Suppressor macrophage treated with lipopolysaccharide for 1 hour (primary cell): ENCODE measurements around the gene FGD4.
A peak's percentile ranks its signal among the peaks of the same experiment; 100 is the strongest.

ENCODE experiments used
- DNase-seq, 3 donors: peaks; one replicate each; pipeline ENCODE4 v3.0.0-alpha.2; 2020 to 2022

Gene FGD4

DNA sequence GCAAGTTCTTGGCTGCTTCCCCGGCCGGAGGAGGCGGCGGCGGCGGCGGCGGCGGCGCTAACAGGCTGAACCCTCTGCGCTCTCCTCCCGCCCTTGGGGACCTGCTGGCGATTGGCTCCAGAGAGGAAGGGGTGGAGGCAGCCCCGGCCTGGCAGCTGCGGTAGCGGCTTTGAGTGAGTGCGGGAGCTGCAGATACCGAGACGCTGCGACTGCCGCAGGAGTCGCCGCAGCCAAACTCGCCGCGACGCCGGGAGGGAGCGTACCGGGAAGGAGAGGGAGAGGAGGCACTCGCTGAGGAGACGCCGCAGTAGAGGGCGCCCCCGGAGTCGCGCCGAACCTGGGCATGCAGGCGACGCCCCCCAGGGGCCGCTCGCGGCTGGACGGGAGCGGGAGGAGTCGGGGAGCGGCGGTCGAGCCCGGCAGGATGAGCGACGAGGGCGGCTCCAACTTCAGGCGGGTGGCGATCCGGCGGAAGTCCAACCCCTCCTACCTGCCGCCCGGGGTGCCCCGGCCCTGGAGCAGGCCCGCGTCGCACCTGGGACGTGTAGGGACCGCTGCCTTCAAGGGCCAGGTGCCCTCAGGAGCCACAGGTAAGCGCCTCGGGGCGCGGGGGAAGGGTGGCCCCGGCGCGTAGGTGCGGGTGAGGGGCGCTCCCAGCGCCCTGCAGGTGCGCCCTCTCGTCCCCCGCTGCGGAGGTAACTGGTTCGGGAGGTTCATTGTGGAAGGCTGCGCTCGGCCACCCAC, at the start of gene FGD4:
TSS of gene FGD4 (plus strand) at position 189 of the 744 bp plus-strand sequence.
- peak; percentile 89 to 94 (median 90) for DNase-seq

DNA sequence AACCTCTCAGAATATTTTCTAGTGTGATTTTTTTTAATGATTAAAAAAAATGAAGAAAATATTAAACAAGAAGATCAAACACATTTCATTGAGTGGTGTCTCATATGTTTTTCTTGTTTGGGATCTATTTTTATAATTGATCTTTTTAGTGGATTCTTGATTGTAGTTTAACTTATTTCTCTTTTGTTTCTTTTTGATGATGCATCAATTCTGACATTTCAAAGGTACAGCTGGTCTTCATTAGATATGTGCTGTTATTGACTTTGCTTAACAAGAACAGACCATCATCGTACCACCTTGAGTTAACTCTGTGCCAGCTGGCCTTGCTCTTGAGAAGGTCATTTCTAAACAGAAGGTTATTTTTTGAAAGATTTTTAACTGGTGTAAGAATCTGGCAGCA, 45.8 kb upstream of the FGD4 start:
- no peak for DNase-seq

DNA sequence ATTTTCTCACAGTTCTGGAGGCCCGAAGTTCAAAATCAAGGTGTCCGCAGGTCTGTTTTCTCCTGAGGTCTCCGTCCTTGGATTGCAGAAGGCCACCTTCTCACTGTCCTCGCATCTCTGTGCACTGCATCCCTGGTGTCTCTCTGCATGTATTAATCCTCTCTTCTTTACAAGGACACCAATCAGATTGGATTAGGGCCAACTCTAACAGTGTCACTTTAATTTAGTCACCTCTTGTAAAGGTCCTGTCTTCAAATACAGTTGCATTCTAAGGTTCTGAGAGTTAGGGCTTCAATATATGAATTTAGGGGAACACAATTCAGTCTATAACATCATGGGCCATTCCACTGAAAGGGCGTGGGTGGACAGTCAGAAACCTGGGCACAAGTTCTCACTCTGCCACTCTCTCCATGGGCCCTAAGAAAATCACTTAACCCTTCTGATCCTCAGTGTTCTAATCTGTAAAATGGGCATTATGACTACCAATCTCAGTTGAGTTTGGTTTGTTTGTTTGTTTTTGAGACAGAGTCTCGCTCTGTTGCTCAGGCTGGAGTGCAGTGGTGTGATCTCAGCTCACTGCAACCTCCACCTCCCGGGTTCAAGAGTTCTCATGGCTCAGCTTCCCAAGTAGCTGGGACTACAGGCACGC, 41.6 kb upstream of the FGD4 start:
- DNase-seq, result no peak

DNA sequence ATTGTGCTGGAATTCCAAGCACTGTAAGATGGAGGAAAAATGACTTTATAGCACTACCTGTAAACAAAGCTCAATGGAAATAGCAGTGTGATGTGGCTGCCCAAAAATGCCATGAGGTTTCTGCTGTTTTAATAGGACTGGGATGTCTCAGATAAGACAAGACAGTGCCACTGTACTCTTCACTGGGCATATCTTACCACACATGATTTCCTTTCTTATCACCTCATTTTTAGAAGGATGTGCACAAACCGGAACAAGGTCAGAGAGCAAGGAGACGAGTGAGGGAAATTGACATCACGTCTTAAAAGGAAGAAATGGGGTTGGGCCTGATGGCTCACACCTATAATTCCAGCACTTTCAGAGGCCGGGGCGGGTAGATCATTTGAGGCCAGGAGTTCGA, 38.4 kb upstream of the FGD4 start:
- DNase-seq, result no peak

DNA sequence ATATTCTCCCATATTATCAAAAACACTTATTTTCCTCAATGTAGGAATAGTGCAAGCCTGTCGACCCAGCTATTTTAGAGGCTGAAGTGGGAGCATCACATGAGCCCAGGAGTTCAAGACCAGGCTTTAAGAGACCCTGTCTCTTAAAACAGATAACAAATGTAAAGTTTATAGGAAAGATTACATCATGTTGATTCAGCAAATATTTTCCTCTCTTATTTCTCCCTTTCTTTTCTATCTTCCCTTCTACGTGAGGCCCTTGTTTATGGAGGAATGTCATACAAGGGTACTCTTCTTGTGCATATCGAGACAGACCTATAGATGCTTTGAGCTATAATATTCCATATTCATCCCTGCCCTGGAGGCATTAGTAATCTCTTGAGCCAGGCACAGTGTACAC, 36.5 kb upstream of the FGD4 start:
- DNase-seq, result no peak

DNA sequence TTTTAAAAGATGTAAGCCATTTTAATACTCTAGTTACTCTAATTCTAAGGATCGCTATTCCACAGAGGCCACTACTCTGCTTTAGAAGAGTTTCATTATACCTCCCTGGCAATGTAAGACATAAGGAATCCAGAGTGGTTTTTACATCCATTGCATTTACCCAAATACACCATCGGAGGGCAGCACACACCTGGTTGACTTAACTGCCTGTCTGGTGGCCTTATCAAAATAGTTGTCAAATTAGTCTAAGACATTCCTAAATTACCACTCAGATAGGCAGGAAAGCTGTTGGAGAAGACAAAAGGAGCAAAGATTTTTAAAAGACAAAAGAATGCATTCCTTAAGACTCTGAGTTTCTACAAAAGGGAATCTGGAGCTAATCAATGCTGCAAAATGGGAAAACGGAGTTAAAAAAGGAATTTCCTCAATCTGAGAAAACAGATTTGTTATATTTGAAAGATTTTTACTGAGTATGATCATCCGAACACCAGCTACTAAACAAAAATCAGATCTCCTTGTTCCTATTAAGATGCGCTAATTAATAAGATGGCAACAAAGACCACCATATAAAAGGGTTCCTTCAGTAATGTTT, 33.8 kb upstream of the FGD4 start:
- DNase-seq, result peak; percentile 70 to 80 (median 73)

DNA sequence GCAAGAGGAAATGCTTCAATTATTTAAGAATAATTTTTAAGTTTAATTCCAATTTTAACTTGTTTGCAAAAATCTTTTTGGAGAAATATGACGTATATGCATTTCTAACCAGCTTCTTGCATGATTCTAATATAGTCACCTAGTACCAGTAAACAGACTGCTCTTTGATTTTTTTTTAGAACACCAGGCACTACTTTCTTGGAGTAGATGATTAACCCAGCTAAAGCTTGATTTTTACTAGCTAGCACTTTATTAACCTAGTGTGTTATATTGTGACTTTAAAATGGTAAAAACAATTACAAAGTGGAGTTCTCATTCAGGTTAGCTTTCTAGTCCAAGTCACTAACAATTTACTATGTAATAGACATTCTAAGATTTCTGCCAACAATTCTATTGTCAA, 32.6 kb upstream of the FGD4 start:
- no peak for DNase-seq

DNA sequence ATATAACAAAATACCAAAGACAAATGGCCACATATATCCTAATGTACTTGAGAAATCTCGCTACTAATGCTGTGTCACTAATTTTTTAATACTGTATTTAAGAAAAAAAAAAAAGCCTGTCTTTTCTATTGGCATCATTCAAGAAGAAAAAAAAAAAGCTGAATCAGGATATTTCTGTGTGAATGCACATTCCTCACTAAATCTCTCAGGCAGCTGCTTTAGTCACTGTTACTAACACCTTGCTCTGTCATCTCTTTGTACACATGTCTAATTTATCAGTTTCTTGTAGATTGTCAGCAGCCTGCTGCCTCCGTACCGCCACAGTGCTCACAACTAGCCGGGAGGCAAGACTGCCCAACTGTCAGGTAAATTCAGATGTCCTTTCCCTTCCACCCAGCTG, 32.0 kb upstream of the FGD4 start:
- no peak for DNase-seq

DNA sequence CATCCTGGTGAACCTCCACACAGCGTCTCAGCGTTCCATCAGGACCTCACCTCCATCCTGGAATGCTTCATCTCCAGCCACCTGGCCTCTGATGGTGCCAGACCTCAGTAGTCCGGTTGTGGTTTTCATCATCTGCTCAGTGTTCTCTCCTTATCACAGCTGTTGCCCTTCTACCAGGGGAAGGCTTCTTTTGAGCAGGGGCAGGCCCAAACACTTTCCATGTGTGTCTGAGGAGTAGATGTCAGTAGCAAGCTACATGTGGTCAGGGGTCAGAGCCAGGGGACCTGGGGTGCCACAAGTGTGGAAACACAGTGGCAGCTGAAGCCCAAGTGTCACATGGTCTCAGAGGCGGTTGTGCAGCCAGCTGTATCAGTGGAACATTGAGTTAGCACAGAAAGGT, 30.2 kb upstream of the FGD4 start:
- no peak for DNase-seq

DNA sequence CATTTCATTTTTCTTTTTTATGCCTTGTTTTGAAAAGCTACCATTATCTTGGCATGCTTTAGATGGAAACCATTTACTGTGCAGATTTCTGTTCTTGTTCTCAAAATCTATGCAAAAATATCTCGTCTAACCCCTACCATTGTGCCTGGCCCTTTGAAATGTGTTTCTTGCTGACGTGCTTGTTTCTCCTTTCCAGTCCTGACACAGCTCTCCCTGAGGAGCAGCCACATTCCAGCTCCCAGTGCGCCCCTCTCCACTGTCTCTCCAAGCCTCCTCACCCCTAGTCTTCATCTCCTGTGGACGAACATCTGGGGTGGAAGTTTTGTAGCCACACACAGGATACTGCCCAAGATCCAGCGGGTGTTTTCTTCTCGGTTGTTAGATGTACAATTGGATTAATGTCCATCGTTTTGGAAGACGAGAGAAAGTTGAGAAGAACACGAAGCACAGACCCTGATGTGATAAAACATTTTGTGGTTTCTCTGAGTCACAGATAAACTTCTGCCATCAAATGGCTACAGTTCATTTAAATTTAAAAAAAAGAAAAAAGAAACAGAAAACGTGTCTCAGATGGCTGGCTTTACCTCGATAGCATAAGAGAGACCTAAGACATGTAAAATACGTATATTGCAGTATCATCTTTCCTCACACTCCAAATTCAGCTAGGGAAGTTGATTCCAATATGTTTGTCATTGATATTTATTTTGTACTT, 21.9 kb upstream of the FGD4 start:
- DNase-seq, result no peak

DNA sequence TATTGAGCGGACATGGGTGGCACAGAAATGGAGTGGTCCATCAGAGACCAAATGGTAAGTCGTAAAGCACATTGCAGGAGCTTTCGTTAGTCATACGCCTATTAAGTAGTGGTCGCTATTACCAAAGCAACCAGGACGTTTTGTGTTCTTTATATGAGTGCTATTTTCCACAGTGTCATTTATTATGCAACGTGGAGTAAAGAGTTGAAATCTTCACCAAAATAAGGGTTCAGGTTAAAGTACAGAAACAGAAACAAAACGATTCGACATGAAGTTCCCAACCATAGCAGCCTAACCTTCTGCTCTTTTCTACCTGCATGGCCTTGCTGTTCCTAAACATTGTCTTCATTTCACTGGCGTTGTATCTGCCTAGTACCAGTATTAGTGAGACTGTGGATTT, 20.1 kb upstream of the FGD4 start:
- no peak for DNase-seq

DNA sequence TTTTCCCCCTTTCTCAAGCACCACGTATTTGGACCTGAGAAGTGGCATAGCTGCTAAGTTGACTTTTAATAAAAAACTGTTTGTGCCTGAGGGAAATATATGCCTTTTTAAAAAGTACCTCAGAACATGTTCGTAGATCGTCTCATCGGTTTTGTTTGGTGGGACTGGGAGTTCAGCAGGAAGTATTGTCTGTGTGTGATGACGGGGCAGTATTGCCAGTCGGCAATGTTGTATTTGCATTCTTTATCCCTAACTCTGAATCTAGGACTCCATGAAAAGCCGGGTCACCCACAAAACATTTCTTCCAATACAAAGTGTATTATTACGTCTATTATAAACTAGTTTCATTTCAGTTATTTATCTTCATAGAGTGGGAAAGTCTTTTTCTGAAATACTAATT, 19.7 kb upstream of the FGD4 start:
- no peak for DNase-seq

DNA sequence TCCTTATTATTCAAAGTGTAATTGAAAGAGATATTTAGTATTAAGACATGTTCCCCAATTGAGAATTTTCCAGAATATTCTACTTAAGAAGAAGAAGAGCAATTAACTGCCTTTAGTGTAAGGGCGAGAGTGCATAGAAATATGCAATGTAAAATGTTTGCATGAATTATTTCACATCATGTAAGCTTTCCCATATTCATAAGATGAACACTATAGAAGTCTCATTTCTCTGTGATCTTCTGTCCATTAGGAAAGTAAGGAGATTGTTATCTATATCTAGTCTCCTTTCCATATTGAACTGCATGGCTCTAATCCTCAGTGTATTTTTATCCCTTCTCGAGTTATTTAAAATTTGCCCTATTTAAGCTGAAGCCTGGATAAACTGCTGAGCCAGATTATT, 17.1 kb upstream of the FGD4 start:
- DNase-seq, result no peak

DNA sequence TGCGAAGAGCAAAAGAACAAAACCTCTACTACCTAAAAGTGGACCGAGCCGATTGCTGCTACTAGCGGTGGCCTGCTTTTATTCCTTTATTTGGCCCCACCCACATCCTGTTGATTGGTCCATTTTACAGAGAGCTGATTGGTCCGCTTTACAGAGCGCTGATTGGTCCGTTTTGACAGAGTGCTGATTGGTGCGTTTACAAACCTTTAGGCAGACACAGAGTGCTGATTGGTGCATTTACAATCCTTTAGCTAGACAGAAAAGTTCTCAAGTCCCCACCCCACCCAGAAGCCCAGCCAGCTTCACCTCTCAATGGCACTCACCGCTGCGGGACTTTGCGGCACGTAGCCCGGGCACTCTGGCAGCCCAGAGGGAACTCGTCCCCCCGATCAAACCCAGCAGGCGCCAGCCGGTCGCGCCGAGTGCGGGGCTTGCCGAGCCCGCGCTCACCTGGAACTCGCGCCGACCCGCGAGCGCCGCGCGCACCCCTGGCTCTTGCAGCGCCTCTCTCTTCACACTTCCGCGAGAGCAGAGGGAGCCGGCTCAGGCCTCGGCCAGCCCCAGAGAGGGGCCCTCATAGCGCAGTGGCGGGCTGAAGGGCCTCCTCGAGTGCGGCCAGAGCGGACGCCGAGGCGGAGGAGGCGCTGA, 8.7 kb upstream of the FGD4 start:
- DNase-seq, result peak in 1 of 3 donors; percentile 49

DNA sequence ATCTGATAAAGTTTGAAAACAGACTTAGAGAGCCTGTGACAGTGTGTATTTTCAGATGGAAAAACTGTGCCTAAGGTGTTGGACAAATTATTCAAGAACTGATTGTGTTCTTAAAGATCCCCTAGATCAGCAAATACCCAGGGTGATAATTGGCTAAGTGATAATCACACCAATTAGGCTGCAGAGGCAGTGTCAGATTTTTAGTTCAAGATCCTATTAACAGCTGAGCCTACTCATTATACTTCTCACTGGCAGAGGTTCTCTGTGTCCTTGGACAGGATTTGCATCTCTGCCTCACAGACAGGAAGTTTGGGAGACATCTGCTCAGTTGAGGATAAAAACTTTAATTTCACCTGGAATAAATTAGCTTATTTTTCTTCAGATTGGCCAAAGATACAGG, 4.3 kb upstream of the FGD4 start:
- no peak for DNase-seq

DNA sequence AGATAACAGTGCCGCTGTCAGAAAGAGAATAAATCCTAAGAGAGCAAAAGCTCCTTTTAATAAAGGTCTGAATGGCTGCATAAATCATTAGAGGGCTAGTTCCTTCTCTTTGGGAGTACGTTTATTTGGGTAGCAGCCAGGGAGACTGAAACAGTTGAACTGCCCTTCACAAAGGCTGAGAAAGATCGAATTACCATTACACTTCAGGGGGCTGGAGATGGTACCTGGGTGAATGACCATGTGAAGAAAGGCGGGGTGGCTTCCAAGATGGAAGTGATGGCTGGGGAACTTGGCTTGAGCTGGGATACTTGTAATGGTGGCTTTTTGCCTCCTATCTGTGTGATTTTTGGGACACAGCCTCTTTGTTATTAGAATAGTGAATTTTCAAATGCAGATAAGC, 1.7 kb upstream of the FGD4 start:
- no peak for DNase-seq

DNA sequence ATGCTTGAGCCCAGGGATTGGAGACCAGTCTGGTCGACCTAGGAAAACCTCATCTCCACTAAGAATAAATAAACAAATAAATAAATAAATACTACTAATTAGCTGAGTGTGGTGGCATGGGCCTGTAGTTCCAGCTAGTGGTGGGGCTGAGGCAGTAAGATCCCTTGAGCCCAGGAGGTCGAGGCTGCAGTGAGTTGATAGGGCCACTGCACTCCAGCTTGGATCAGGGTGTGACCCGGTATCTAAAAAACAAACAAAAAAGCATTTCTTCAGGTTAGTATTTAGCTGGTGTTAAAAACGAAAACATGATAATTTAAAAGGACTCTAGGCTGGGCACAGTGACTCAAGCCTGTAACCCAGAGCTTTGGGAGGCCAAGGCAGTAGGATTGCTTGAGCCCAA, 1.2 kb upstream of the FGD4 start:
- DNase-seq, result no peak

DNA sequence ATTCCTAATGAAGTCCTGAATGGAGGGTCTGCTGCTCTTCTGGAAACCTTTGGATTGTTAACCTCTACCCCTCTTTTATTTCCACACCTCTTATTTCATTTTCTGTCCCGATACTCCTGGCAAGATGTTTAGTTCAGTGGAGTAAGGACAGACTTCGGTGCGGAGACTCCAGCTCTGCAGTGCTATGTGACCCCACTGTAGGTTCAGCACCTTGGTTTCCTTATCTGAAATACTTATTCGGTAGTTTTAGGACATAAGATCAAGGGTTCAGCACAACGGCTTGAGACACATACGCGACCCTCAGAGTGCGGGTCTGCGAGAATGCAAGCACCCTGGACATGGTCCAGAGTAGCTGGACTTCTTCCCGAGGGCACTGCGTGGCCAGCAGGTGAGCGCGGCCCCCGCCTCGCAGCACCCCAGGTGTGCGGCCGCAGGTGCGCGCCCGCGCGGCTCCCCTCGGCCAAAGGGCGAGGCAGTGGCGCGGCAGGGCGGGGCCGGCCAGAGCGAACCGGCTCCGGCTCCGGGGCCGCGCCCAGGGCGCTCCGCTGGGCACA, 465 bp upstream of the FGD4 start:
- no peak for DNase-seq

DNA sequence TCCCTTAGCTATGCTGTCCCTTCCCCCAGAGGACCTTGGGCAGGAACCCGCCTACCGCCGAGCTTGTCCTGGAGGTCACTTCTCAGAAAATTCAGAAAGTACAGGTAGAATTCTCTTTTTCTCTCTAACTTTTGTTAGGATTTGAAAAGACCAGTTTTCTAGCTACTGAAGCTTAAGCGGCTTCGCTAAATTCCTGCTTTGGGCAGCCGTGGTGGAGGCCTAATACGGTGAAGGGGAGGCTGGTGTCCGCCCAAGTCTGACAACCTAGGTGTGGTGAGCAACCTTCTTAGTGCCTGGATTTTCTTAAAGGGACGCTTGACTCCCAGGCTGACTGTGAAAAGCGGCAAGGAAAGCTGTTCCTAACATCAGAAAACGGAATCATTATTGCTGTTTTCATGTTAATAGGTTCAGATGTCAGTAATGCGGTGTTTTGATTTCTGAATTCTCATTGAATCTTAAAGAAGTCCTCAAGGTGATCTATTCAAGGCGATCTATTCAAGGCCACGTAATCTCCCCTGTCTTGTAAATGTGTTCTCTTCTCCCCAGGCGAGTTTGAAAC, 835 bp downstream of the FGD4 start:
- peak in 1 of 3 donors; percentile 18 for DNase-seq

DNA sequence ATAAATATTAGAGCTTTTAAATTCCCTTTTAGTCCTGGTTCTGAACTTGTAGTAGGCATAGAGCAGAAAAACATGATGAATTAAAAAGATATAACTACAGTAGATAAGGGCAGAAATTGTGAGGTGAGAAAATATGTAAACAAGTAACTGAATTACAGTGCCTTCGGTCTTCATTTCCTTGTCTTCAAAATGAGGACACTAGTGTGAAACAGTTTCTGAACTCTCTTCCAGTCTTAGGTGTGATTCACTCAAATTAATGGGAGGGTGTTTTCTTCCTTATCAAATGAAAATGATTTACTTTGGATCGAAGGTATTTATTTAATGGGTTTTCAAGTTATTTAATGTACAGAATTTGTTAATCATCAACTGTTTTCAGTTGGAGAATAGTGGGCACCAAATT, 1.5 kb downstream of the FGD4 start:
- no peak for DNase-seq

DNA sequence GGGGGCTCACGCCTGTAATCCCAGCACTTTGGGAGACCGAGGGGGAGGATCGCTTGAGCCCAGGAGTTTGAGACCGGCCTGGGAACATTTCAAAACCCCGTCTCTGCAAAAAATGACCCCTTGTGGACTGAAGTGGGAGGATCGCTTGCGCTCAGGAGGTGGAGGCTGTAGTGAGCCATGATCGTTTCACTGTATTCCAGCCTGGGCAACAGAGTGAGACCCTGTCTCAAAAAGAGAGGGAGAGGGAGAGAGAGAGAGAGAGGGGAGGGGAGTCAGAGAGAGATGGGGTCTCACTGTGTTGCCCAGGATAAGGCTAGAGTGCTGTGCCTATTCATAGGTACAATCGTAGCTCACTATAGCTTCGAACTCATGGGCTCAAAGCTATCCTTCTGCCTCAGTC, 2.8 kb downstream of the FGD4 start:
- no peak for DNase-seq

DNA sequence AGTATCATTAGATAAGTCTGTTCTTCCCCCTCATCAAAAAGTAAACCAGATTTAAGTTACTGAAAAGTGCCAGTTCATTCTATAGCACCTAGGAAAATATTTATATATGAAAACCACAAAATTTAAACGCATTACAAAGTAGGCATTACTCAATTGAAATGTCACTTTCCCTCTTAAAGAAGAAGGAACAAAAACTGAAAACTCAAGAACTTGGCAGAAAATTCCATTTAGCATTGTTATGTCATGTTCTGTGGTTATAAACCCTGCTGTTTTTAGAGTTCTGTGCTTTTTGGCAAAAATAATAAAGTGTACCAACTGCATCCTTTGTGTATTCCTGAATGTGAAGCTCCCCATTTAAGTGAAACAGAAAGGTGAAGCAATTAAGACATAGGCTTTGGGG, 3.6 kb downstream of the FGD4 start:
- peak; percentile 30 to 80 (median 71) for DNase-seq

DNA sequence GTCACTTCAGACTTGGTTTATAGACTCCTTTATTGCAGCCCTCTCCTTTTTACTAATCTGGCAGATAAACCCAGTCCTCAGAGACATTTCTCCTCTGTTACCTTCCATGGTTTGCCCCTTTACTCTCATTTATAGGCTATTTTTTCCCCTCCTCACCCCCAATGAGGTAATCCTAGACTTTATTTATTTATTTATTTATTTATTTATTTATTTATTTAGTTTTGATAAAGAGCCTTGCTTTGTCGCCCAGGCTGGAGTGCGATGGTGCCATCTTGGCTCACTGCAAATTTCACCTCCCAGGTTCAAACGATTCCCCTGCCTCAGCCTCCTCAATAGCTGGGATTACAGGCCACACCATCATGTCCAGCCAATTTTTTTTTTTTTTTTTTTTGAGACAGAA, 8.4 kb downstream of the FGD4 start:
- DNase-seq, result no peak
